NCI-H2081 treated with DMSO at 0.1 percent for 48 hours (cell line): ENCODE results near the gene DDA1.
"Not testable (repeated sequence)": the region's sequence is repeated elsewhere in the genome, so short reads cannot be mapped to it uniquely, and the experiment has no call there.

Source experiments
- DNase-seq: peaks from one replicate; lab custom pipeline; 2025; lab: John Stamatoyannopoulos, UW

Gene DDA1

DNA sequence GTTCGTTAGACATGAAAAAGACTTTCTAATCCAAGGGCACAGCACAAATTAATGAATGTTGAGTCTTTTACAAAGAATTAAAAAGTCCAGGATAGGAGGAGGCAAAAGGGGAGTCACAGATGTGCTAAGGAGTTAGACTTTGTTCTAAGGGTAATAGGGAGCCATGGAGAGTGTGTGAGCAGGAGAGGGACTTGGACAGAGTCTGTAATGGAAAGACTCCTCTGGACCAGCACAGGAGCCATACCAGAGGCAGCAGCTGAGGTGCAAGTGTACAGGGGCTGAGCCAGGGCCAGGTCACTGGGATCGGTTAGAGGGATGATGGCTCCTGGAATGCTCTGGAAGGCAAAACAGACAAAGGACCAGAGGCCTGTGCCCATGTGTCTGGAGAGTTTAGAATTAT, 38.5 kb downstream of the DDA1 start:
- DNase-seq = no peak

GRCh38 chr19:17348700-17349099, 39.3 kb downstream of the DDA1 start:
- DNase-seq = no peak

- no peak for DNase-seq
These were observed 42.6 kb downstream of the DDA1 start for GRCh38 chr19:17351815-17352435.

- DNase-seq = no peak
These were observed 43.4 kb downstream of the DDA1 start for GRCh38 chr19:17352608-17353280.

GRCh38 chr19:17353386-17353785, 44.0 kb downstream of the DDA1 start:
- DNase-seq = no peak

DNA sequence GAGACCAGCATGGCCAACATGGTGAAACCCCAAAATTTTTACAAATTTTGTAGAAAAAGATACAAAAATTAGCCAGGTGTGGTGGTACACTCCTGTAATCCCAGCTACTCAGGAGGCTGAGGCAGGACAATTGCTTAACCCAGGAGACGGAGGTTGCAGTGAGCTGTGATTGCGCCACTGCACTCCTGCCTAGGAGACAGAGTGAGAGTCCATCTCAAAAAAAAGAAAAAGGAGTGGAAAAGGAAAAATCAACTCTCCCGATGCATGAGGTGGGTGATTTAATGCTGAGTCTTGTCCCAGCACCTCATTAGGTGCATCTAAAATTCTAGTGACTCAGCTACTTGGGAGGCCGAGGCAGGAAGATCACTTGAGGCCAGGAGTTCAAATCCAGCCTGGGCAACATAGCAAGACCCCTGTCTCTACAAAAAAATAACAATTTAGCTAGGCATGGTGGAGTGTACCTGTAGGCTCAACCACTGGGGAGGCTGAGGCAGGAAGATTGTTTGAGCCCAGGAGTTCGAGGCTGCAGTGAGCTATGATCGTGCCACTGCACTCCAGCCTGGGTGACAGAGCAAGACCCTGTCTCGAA, 47.8 kb downstream of the DDA1 start:
- no peak for DNase-seq

DNA sequence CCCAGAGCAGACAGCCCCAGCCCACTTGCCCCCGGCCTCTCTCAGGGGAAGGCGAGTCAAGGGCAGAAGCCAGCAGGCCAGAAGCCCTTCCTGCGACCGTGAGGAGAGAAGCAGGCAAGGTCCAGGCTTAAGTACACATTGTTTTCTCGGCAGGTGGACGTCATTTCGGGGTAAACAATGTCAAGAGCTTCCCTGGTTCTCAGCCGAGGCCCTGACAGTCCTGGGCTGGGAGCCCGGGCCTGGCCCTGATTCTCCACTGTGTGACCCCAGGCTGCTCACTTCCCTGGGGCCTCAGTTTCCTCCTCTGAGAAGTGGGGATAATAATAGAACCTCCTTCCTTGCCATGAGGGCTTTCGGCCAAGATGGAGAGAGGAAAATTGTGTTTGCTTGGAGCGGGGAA, 48.4 kb downstream of the DDA1 start:
- no peak for DNase-seq

GRCh38 chr19:17358395-17358794, 49.0 kb downstream of the DDA1 start:
- DNase-seq = no peak

- DNase-seq = no peak
These were observed 50.8 kb downstream of the DDA1 start for GRCh38 chr19:17359905-17360800.

- DNase-seq = not testable (repeated sequence)
These were observed 54.7 kb downstream of the DDA1 start for GRCh38 chr19:17363852-17364605.

- no peak for DNase-seq
These were observed 56.0 kb downstream of the DDA1 start for GRCh38 chr19:17365361-17365760.

DNA sequence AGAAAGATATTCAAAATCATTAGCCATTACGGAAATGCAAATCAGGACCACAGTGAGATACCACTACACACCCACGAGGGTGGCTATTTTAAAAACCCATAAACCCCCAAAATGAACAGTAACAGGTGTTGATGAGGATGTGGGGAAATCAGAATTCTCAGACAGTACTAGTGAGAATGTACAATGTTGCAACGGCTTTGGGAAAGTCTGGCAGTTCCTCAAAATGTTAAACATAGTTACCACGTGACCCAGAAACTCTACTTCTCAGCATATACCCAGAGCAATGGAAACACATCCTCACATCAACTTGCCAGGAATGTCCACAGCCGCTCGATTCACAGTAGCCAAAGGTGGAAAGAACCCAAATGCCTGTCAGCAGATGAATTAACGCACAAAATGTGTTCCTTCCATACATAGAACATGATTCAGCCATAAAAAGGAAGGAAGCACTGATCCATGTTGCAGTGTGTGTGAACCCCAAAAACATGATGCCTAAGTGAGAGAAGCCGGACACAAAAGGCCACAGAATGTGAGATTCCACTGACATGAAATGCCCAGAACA, 60.7 kb downstream of the DDA1 start:
- no peak for DNase-seq
